ENCODE measurements around the gene DPP6.

The DPP6 gene

DNA sequence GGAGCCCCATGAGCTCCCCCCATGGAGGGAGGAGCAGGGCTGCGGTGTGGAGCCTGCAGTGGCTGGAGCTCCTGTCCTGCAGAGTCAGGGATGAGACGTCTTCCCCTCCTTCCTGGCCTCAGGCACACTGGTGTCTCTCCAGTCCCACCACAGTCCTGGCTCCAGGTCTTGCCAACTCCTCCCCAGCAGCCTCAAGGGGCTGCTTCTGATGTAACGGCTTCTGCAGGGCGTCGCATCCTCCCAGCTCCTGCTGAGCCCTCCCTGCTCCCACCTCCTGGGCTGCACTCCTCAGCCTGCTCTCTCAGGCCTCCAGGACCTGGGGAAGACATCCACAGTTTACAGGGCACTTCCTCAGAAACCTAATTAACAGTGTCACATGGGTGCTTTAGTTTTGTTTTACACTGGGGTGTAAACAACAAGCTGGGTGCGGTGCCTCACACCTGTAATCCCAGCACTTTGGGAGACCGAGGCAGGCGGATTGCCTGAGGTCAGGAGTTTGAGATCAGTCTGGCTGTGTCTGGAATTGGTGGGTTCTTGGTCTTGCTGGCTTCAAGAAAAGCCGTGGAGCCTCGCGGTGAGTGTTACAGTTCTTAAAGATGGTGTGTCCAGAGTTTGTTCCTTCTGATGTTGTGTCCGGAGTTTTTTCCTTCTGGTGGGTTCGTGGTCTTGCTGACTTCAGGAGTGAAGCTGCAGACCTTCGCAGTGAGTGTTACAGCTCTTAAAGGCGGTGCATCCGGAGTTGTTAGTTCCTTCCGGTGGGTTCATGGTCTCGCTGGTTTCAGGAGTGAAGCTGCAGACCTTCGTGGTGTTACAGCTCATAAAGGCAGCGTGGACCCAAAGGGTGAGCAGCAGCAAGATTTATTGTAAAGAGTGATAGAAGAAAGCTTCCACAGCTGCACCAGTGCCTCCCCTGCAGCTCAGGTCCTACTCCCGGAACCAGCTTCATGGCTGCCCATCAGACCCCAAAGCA, 855.7 kb downstream of the DPP6 start:
- FAIRE-seq (no peak), DNase-seq (ENCODE audit: extremely low spot score, insufficient read length, low read depth) (no peak)

DNA sequence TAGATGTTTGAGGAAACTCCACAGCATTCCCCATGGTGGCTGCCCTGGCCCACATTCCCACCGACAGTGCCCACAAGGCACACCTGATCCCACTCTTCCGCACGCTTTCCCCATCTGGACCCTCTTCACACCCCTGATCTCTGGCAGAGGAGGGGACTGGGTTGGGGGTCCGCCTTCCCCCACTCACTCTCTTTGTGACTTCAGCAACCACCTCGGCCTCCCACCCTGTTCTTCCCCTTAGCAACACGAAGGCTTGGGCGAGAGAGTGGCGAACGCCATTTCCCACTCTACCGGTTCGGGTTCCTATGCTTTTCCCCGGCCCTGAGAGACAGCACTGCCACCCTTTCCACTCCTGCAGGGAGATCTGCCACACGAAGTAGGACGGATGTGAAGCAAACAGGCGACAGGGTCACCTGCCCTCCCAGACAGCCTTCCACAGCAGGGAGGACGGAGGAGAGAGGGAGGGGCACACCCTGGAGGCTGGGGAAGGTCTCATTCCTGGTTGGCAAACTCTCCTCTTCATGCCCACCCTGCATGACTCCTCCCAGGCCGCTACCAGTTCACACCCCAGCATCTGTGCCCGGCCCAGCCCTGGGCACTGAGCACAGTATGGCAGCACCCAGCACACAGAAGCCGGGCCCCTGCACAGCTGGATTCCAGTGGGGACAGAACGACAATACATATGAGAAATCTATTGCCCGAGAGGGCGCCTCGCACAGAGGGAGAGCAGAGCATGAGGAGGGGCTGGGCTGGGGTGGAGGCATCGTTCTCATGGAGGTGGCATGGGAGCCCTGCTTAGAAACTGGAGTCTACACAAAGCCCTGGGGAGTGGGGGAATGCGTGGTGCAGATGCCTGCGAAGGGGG, 857.3 kb downstream of the DPP6 start:
- no peak for DNase-seq (ENCODE audit: extremely low spot score, insufficient read length, low read depth)

DNA sequence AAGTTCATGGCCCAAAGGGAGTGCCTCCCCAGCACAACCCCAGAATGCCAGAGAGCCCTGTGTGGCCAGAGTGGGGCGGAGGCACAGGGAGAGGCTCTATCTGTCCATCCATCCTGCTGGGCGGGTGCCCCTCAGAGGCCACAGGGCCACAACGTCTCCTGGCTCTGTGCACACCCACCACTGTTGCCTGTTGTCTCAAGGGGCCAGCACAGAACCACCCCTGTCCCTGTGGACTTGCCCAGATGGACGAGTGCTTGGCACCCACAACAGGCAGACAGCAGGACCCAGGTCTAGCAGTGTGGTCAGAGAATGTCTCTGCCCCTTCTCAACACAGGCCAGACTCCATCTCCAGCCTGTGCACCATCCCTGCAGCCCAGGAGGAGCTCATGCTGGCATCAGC, 857.9 kb downstream of the DPP6 start:
- no peak for FAIRE-seq
- DNase-seq (ENCODE audit: extremely low spot score, insufficient read length, low read depth) = no peak

More for the DNA sequence above, 857.3 kb downstream of the DPP6 start:
- FAIRE-seq = no peak

DNA sequence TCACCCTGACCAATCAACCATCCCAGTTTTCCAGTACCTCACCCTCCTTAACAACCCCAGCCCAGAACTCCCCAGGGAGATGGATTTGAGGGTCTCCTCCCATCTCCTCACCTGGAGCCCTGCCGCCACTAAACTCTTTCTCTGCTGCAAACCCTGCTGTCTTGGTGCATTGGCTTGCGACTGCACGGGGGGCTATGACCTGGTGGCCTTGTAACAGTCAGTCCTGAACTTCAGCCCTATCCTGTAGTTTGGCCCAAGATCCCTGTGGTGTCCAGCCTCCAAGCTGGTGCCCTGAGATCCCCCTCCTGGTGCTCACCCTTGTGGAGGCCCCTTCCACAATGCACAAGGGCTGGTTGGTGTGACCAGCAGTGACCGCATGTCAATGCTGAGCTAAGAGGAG, 858.8 kb downstream of the DPP6 start:
- FAIRE-seq = no peak
- DNase-seq (ENCODE audit: extremely low spot score, insufficient read length, low read depth) = no peak

DNA sequence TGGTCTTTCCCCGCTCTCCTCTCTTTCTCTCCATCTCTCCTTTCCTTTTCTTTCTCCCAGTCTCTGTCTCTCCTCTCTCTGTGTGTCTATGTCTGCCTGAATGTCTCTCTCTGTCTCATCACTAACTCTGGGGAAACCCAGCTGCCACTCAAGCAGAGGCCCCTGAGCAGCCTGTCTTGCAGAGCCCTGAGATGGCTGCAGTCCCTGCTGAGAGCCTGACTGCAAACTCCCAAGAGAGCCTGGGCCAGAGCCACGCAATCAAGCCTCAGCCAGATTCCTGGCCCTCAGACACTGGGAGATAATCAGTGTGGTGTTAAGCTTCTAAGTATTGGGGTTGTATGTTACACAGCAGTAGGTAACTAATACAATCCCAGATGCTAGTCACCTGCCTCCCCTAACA, 859.2 kb downstream of the DPP6 start:
- FAIRE-seq = no peak
- DNase-seq (ENCODE audit: extremely low spot score, insufficient read length, low read depth) = no peak

DNA sequence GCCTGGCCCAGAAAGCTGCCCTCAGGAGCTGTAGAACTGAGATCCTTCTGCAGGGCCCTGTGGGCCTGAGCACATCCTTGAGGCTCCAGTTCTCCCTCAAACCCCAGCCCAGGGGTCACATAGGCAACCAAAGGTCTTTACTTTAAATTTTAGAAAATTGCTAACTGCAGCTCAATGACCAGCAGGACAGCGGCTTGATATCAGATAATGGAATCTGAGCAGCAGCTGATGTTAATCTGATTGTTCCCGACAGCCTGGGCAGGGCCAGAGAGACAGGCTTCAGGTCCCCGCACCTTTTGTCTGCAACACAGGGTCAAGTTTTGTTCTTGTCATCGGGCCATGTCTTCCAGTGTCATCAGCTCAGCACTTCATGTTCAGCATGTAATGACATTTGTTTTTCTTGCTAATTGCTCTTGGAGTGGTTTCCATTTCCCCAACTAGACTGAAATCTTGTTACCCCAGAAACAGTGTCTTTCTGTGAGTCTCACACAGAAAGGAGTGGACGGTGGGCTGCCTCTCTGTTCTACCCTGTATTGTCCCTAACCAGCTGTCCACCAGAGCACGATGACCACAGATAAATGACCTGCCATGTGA, 859.8 kb downstream of the DPP6 start:
- FAIRE-seq = no peak

DNA sequence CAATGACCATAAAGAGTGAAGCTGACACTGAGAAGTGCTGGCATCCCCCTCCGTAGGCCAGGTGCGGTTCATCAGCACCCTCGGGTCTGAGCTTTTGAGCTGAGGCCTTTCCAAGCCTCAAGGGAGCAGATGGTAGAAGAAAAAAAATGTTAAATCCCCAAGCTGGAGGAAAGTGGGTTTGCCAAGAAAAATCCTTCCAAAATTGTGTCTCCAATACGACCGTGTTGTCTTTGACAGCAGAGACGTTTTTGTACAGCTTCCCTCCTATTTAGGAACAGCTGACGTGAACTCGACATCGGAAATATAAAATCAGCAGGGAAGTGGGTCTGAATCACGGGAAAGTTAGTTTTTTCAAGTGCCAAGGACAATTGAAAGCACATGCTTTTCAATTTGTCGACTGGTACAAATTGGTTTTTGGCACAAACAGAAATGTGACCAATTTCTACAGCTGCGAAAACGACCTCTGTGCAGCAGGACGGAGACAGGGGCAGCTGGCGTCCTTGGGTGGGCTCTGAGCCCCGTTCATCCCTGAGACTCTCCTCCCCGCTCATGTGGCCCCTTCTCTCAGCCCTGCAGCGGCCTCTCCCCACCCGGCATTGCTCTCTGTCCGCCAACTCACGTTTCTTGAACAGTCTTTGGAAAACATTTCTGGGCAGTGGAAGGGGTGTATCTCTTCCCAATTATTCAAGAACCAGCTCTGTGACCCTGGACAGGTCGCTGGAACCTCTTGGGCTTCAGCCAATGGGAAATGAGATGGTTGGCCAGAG, 860.9 kb downstream of the DPP6 start:
- no peak for DNase-seq (ENCODE audit: extremely low spot score, insufficient read length, low read depth)
- FAIRE-seq = no peak

More for the DNA sequence above, 859.8 kb downstream of the DPP6 start:
- no peak for DNase-seq (ENCODE audit: extremely low spot score, insufficient read length, low read depth)

DNA sequence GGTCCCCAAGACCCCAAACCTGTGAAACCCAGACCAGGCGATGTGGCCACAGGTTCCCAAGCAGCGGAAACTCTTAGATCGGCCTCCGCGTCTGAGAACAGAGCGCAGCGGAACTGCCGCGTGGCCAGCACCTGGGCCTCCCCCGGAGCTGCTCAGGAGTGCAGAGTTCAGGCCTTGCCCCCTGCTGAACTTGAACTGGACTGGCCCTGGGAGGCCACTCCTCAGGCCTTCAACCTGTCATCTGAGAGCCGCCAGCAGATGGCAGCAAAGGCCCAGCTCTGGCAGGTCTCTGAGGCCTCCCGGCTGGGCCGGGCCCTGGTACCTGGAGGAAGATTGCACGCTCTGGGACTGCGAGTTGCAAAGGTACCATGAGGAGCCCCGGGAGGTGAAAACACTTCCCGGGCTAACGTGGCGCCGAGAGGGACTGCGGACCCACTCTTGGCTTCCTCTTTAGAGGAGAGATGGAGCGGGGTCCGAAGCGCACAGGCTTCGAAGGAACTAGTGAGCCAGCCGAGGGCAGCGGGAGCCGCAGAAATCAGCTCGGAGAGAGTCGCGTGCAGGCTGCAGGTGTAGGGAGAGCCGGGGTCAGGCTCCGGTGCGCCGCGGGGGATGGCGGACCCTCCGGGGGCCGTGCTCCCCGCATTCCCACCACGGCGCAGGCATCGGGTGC, 861.6 kb downstream of the DPP6 start:
- FAIRE-seq (peak; percentile 84), DNase-seq (ENCODE audit: extremely low spot score, insufficient read length, low read depth) (peak; percentile 65)

DNA sequence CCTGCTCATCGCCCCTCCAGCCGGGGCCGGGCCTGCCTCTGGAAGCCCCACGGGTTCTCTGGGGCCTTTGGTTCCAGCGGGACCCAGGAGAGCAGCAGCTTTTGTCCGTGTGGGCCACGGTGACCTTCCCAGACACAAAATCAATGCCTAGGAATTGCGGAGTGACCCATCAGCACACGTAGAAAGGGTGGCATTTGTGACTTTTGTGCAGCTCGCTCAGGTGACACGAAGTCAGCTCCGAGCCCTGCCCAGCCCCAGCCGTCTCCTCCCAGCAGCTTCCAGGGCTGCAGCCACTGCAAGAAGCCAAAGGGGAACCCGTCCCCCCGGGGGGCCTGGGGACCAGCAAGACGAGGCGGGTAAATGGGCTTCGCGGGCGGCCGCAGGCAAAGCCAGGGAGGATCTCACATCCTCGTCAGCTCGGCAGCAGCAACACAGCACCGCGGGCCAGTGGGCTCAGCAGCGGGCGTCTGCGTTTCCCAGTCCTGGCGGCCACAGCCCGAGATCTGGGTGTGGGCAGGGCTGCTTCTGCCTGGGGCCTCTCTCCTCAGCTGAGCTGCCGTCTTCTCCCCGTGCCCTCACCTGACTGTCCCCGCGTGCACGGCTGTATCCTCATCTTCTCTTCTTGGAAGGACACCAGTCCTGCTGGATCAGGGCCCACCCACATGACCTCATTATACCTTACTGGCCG, 862.3 kb downstream of the DPP6 start:
- no peak for FAIRE-seq

DNA sequence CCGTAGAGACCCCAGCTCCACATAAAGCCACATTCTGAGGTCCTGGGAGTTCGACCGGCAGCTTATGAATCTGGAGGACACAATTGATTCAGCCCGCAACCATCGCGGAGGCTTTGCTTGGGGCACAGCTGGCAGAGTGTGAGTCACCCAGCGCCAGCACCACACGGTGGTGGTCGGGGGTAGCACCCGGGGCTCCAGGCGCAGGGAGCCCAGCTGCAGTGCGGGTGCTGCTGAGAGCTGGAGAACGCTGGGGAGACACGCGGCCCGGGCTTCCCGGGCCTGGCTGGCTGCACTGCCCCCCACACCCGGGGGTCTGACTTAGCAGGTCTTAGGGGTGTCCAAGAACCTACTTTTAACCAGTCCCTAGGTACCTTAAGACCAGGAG, 862.8 kb downstream of the DPP6 start:
- DNase-seq (ENCODE audit: extremely low spot score, insufficient read length, low read depth) = no peak
- FAIRE-seq = no peak

More for the DNA sequence above, 862.3 kb downstream of the DPP6 start:
- no peak for DNase-seq (ENCODE audit: extremely low spot score, insufficient read length, low read depth)

DNA sequence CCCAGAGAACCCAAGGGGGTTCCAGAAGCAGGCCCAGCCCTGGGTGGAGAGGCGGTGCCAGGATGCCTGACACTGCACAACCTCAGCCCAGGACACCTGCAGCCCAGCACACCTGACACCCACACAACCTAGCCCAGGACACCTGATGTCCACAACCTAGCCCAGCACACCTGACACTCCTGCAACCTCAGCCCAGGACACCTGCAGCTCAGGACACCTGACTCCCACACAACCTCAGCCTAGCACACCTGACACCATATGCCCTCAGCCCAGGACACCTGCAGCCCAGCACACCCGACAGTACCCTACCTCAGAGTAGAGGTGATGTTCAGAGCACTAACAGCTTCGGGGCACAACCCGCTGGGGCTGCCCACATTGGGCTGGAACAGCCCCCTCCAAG, 863.4 kb downstream of the DPP6 start:
- no peak for FAIRE-seq
- no peak for DNase-seq (ENCODE audit: extremely low spot score, insufficient read length, low read depth)

DNA sequence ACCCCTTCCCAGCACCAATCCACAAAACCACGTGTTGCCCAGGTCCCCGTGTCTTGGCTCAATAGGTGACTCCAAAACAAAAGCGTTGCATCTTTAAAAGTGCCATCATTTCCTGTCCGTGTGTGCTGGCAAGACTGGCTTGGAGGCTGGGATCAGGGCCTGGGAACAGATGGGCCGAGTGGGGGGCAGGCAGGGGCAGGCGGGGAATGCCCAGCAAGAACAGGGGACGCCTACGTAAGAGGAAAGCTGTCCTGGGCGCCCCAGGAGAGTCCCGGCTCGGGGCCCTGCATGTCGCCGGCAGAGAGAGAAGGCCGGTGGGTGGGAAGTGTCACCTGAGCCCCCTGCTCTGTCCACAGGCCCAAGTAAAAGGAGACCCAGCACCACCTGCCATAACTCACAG, 864.2 kb downstream of the DPP6 start:
- no peak for DNase-seq (ENCODE audit: extremely low spot score, insufficient read length, low read depth)
- FAIRE-seq = no peak

DNA sequence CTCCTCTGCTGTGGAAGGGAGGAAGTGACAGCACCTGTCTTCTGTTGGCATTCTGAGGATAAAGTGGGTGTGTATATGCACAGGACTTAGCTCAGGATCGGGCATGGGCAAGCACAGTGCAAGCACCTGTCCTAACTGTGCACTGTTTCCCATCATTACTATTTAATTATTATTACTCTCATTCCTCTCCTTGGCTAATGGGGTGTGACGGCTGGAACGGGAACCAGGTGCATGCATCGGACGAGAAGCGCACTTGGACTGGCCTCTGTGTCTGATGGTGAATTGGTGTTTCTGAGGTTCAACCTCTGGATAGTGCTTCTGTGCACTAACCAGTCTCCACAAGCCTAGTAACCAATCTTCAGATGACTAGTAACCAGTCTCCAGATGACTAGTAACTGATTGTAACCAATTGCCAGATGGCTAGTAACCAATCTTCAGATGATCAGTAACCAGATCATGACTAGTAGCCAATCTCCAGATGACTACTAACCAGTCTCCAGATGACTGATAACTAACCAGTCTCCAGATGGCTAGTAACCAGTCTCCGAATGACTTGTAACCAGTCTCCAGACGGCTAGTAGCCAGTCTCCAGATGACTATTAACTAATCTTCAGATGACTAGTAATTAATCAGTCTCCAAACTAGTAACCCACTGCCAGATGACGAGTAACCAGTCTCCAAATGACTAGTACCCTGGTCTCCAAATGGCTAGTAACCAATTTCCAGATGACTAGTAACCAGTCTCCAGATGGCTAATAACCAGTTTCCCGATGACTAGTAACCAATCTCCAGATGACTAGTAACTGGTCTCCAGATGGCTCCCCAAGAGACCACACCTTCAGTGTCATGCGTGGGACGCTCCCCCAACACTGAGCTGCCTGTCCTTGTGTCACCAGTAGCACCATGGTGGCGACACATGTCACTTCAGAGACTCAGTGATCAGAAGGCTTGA, 864.9 kb downstream of the DPP6 start:
- no peak for FAIRE-seq
- DNase-seq (ENCODE audit: extremely low spot score, insufficient read length, low read depth) = no peak

DNA sequence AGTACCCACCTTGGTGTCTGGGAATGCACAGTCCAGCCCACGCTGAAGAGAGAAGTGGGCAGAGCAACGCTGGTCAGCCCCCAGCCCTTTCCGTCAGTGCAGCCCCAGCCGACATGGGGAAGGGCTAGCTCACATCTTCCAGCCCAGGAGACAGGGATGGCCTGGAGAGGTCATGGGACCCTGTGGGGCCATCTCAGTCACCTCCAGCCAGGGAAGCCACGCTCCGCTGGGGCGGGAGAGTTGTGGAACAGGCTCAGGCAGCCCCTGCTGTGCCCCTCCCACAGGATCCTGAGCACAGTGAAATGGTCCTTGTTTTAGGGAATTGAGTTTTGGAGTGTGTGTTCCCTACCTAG, 865.6 kb downstream of the DPP6 start:
- no peak for FAIRE-seq
- DNase-seq (ENCODE audit: extremely low spot score, insufficient read length, low read depth) = no peak

DNA sequence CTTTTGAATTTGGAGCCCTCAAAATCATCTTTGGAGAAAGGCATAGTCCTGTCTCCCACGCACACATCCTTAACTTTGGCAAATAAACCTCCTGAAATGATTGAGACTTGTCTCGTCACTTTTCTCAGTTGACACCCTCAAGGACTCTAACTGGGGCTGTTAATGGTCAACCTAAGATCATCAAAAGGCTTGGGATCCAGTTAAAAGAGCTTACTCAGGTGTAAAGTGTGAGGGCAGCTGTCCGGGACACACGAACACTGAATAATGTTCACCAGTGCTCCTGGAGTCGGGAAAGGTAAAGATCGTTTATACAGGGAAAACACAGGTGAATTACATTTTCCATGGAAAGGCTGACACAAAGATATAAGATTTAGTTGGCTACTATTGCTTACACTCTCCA, 866.1 kb downstream of the DPP6 start:
- FAIRE-seq (no peak), DNase-seq (ENCODE audit: extremely low spot score, insufficient read length, low read depth) (no peak)

DNA sequence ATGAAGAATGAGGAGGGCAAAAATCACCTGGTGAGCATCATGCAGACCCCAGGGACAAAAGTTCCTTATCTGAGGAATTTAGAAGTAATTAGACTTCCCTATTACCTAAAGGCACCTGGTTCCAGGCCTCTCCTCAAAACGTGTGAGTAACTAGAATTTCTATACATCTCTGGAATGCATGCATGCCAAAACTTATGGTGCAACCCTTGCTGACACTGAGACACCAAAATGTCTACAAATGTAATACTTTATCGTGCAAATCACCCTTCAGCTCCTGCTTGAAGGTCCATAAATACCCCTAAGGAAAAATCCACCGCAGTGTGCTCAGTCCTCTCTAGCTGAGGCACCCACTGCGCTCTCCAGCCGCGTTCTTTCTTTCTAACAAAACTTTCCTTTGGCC, 866.5 kb downstream of the DPP6 start:
- FAIRE-seq = no peak
- no peak for DNase-seq (ENCODE audit: extremely low spot score, insufficient read length, low read depth)

DNA sequence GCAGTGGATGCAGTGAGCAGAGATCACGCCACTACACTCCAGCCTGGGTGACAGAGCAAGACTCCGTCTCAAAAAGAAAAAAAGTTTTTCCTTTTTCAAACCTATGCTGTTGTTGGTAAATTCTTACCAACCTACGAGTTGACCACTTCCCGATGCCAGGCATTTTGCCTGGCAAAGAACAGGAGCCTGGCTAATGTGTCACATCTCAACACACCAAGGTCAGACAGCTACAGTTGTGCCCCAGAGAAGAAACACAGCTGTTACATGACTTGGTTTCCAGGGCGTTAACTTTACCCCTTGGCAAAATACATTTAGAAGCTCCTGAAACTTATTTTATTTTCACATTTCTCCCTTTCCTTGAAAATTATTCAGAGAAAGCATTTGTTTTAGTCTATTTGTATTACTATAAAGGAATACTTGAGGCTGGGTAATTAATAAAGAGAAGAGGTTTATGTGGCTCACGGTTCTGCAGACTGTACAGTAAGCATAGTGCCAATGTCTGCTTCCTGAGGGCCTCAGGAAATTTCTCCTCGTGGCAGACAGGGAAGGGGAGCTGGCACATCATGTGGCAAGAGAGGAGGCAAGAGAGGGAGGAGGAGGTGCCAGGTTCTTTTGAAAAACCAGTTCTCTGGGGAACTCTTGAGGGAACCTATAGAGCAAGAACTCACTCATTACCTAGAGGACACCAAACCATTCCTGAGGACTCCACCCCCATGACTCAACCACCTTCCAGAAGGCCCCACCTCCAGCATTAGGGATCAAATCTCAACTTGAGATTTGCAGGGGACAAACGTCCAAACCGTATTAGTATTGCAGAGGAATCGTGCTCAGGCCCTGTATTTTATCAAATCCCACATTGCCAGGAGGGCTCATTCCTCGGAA, 867.4 kb downstream of the DPP6 start:
- DNase-seq (ENCODE audit: extremely low spot score, insufficient read length, low read depth) (no peak), FAIRE-seq (no peak)
